Uterus (tissue), 4 donors: ENCODE measurements around the gene KIF1A. TPM values are rescaled to one million over a fixed set of nuclear protein-coding genes. Genes with fewer than 3 reads are reported as not detected.

Source experiments
- DNase-seq, 2 donors: peaks; one replicate each; pipeline ENCODE4 v3.0.0-alpha.2; 2019 to 2020
- H3K27ac ChIP-seq, 2 donors: fragments of 200-600 bp; sonication (generic); 1 replicate in 1 of 2; 2 replicates in 1 of 2; pipeline ENCODE4 v1.5.1; 2016 to 2018
- H3K27me3 ChIP-seq, 2 donors: fragments of 200-600 bp; sonication (generic); one replicate each; pipeline ENCODE4 v1.5.1; 2018 to 2019; ENCODE audit warnings: control low read depth in 1 of 2
- H3K36me3 ChIP-seq, 2 donors: fragments of 200-600 bp; sonication (generic); one replicate each; pipeline ENCODE4 v1.5.1; 2019; ENCODE audit warnings: control low read depth in 1 of 2
- H3K4me1 ChIP-seq, 2 donors: fragments of 200-600 bp; sonication (generic); one replicate each; pipeline ENCODE4 v1.5.1; 2018 to 2019; ENCODE audit warnings: control low read depth in 1 of 2
- H3K4me3 ChIP-seq, 2 donors: fragments of 200-600 bp; sonication (generic); 1 replicate in 1 of 2; 2 replicates in 1 of 2; pipeline ENCODE4 v1.5.1; 2018 to 2019; ENCODE audit warnings: mild to moderate bottlenecking in 1 of 2
- H3K9me3 ChIP-seq, 2 donors: fragments of 200-600 bp; sonication (generic); one replicate each; pipeline ENCODE4 v1.5.1; 2019; ENCODE audit warnings: control low read depth in 1 of 2
- POLR2A ChIP-seq, 2 donors: fragments of 450-650 bp; IDR thresholded peaks; one replicate each; pipeline ENCODE4 v1.6.1; 2016; ENCODE audit warnings: antibody characterized with exemption in 2 of 2, mild to moderate bottlenecking in 1 of 2, moderate library complexity in 1 of 2
- intact Hi-C: fragments of 100-400 bp; cut with DNase I; formaldehyde crosslinking; loops from one replicate; pipeline ENCODE4 v1.15.1; 2023; ENCODE audit warnings: low total_unique reads
- total RNA-seq, 4 donors: library from RNA; depleted of rRNA in 3 of 4; stranded (reverse); fragments of >200 nt in 3 of 4; gene quantifications; one replicate each; pipeline versions ENCODE4 v1.1.0 to v1.2.4, GENCODE V29; 2014 to 2023
- TF ChIP-seq, protein P1 (sequence below), 4 experiments: fragments of 200-600 bp in 2 of 4; fragments of 450-650 bp in 2 of 4; sonication (generic) in 2 of 4; IDR thresholded peaks; one replicate each; pipeline ENCODE4 v1.5.1; 2016 to 2019; ENCODE audit warnings: antibody characterized with exemption in 4 of 4, mild to moderate bottlenecking in 2 of 4, moderate library complexity in 1 of 4
- donor health status: DM: yes; HTN: yes; CAD: no.

KIF1A gene
- total RNA-seq, 4 donors from 2014 or later, result 0.37 to 12.9 TPM; not detected in 2

DNA sequence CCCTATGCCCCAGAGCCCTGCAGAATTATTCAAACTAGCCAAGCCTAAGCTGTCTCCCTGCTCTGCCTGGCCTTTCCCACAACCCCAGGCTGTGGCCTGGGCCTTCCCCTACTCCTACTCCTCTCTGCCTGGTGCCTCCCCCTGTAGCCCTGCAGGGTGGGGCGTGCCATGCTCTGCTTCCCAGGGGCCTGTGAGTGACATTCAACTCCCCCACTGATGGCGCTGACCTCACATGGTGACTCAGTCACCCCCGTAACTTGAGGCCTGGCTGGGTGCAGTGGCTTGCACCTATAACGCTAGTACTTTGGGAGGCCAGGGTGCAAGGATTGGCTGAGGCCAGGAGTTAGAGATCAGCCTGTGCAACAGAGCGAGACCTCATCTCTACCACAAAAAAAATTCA is 60.6 kb downstream of the KIF1A start:
- Histone ChIP-seq H3K36me3 (no peaks in the 10 kb centered on the region), H3K27ac (no peak overlapping the region), H3K9me3 (no peaks in the 10 kb centered on the region), H3K4me3 (no peak overlapping the region), H3K4me1 (no peaks in the 10 kb centered on the region), H3K27me3 (no peaks in the 10 kb centered on the region)
- TF ChIP-seq, protein P1, sequence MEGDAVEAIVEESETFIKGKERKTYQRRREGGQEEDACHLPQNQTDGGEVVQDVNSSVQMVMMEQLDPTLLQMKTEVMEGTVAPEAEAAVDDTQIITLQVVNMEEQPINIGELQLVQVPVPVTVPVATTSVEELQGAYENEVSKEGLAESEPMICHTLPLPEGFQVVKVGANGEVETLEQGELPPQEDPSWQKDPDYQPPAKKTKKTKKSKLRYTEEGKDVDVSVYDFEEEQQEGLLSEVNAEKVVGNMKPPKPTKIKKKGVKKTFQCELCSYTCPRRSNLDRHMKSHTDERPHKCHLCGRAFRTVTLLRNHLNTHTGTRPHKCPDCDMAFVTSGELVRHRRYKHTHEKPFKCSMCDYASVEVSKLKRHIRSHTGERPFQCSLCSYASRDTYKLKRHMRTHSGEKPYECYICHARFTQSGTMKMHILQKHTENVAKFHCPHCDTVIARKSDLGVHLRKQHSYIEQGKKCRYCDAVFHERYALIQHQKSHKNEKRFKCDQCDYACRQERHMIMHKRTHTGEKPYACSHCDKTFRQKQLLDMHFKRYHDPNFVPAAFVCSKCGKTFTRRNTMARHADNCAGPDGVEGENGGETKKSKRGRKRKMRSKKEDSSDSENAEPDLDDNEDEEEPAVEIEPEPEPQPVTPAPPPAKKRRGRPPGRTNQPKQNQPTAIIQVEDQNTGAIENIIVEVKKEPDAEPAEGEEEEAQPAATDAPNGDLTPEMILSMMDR (IDR thresholded peaks at IDR 0.05), result no peak
- no peak for TF ChIP-seq POLR2A (IDR thresholded peaks at IDR 0.05)
- no peak for DNase-seq
- intact Hi-C loops, result no loop called here

DNA sequence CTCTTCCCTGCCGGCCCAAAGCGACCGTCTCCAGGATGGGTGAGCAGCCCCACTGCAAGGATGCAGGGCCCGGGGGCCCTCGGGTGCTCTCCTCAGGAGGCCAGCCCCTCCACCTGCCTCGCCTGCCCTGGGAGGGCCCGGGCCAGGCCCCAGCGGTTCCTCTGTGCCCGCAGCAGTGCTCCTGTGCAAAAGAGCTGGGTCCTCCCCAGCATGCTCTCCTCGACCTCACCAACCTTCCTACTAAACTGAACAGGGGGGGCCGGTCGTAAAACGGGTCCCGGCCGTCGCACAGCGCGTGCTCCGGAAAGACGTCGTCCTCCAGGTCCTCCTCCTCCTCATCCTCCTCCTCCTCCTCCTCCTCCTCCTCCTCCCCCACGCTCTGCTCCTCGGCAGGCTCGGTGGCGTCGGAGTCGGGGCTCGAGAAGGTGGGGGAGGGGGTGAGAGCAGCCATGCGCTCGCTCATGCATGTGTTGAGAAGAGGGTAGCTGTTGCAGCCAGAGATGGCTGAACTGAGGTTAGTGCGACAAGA is 62.9 kb downstream of the KIF1A start:
- Histone ChIP-seq H3K27ac (no peak overlapping the region), H3K27me3 (no peaks in the 10 kb centered on the region), H3K36me3 (no peaks in the 10 kb centered on the region), H3K4me3 (no peak overlapping the region), H3K4me1 (no peaks in the 10 kb centered on the region), H3K9me3 (no peaks in the 10 kb centered on the region)
- intact Hi-C loops, result no loop called here
- TF ChIP-seq, protein P1 (IDR thresholded peaks at IDR 0.05), result no peak
- TF ChIP-seq POLR2A (IDR thresholded peaks at IDR 0.05), result no peak
- no peak for DNase-seq

DNA sequence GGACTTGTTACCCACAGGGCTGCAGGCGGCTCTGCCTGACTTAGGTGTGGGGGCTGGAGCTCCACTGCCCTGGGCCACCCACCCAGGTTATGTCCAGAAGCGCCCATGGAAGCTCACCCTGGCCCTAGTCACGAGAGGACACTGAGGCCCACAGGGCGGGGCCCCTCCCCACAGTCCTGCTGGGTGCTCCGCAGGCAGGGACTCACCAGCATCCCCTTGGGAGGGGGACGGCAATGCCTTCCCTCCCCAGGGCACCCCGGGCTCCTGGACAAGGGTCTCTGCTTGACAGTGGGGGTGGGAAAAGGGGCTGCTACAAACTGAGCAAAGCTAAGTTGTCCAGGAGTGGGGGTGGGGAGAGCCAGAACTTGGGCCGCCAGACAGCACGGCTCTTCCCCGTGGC is 67.8 kb downstream of the KIF1A start:
- H3K27ac ChIP-seq, result no peak overlapping the region
- H3K36me3 ChIP-seq, result no peaks in the 10 kb centered on the region
- no peak overlapping the region for H3K4me3 ChIP-seq
- H3K27me3 ChIP-seq, result no peaks in the 10 kb centered on the region
- no peaks in the 10 kb centered on the region for H3K4me1 ChIP-seq
- DNase-seq, result no peak
- intact Hi-C loops, result no loop called here
- TF ChIP-seq, protein P1 (IDR thresholded peaks at IDR 0.05), result no peak
- no peak for TF ChIP-seq POLR2A (IDR thresholded peaks at IDR 0.05)
- H3K9me3 ChIP-seq, result no peaks in the 10 kb centered on the region

DNA sequence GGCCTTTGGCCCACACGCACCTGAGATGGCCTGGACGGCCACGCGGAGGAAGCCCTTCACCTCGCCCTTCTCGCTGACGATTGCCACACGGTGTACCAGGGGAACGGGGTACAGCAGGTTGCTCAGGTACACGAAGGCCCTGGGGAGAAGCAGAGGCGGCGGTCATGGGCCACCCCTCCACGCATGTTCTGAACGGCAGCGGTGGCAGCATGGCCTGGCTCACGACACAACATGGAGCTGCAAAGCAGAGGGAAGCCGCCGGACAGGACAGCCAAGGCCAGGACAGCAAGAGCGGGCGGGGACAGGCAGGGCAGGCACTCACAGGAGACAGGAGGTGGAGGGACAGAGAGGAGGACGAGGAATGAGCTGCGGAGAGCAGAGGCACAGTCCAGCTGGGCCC is 69.6 kb downstream of the KIF1A start:
- Histone ChIP-seq H3K4me1 (no peaks in the 10 kb centered on the region), H3K4me3 (no peak overlapping the region), H3K27ac (no peak overlapping the region), H3K9me3 (no peaks in the 10 kb centered on the region), H3K27me3 (no peaks in the 10 kb centered on the region), H3K36me3 (no peaks in the 10 kb centered on the region)
- intact Hi-C loops, result no loop called here
- no peak for DNase-seq
- TF ChIP-seq, protein P1 (IDR thresholded peaks at IDR 0.05), result no peak
- TF ChIP-seq POLR2A (IDR thresholded peaks at IDR 0.05), result no peak

DNA sequence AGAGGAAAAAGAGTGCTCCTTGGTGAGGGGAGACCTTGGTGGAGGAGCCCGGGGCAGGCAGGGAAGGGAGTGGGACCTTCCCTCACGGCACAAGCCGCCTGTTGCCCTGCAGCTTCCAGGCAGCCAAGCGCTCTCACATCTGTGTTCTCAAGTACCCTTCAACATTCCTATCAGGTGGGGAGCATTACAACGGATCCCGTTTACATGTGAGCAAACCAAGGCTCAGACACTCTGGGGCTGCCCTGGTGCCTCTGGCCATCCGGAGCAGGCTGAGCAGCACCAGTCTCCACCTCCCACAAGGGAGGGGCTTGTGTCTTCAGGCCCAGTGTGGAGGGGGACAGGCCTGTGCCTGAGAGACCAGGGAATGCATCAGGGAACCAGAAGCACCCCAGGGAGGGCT is 70.5 kb downstream of the KIF1A start:
- H3K36me3 ChIP-seq, result no peaks in the 10 kb centered on the region
- DNase-seq, result no peak
- no peaks in the 10 kb centered on the region for H3K27me3 ChIP-seq
- no peak for TF ChIP-seq POLR2A (IDR thresholded peaks at IDR 0.05)
- TF ChIP-seq, protein P1 (IDR thresholded peaks at IDR 0.05), result no peak
- no peaks in the 10 kb centered on the region for H3K9me3 ChIP-seq
- H3K4me3 ChIP-seq, result no peak overlapping the region
- intact Hi-C loops, result no loop called here
- H3K27ac ChIP-seq, result no peak overlapping the region
- H3K4me1 ChIP-seq, result no peaks in the 10 kb centered on the region
